Measurements from ENCODE around the gene CHST8.

- TF ChIP-seq CTCF (IDR thresholded peaks at IDR 0.05; ENCODE audit: insufficient read depth, low read length, poor library complexity, severe bottlenecking) (no peak), EZH2phosphoT487 (conservative IDR thresholded peaks at IDR 0.05; ENCODE audit: low read length) (no peak)
These were observed 53.9 kb downstream of the CHST8 start for GRCh38 chr19:33675501-33676124.
